Thyroid gland (tissue), 4 donors: Measurements from ENCODE around the gene VKORC1L1. TPM values are rescaled to one million over a fixed set of nuclear protein-coding genes. Genes with fewer than 3 reads are reported as not detected.
"Not testable (repeated sequence)": the region's sequence is repeated elsewhere in the genome, so short reads cannot be mapped to it uniquely, and the experiment has no call there.

Source experiments
- DNase-seq, 2 donors: peaks; one replicate each; pipeline ENCODE4 v3.0.0-alpha.2; 2019
- H3K27ac ChIP-seq, 3 donors: fragments of 200-600 bp; sonication (generic); 1 replicate in 2 of 3; 2 replicates in 1 of 3; pipeline ENCODE4 v1.5.1; 2016 to 2019; ENCODE audit warnings: mild to moderate bottlenecking in 1 of 3, moderate library complexity in 1 of 3
- H3K27me3 ChIP-seq: fragments of 200-600 bp; sonication (generic); one replicate; pipeline ENCODE4 v1.5.1; 2019
- H3K36me3 ChIP-seq, 2 donors: fragments of 200-600 bp; sonication (generic); one replicate each; pipeline ENCODE4 v1.5.1; 2016 to 2019
- H3K4me1 ChIP-seq, 2 donors: fragments of 200-600 bp; sonication (generic); one replicate each; pipeline ENCODE4 v1.5.1; 2017 to 2019
- H3K4me3 ChIP-seq, 3 donors: fragments of 200-600 bp; sonication (generic); replicated peaks in 1 of 3; 1 replicate in 2 of 3; 2 replicates in 1 of 3; pipeline ENCODE4 v1.5.1; 2016; ENCODE audit warnings: mild to moderate bottlenecking in 1 of 3
- H3K9me3 ChIP-seq: fragments of 200-600 bp; sonication (generic); one replicate; pipeline ENCODE4 v1.5.1; 2017
- POLR2A ChIP-seq, 2 donors: fragments of 450-650 bp; IDR thresholded peaks; one replicate each; pipeline ENCODE4 v1.6.1; 2017; ENCODE audit warnings: antibody characterized with exemption in 2 of 2, mild to moderate bottlenecking in 2 of 2, moderate library complexity in 1 of 2
- WGBS, 2 donors: methylation state at CpG; one replicate each; pipeline ENCODE4 v1.1.5; 2017; 5-methylcytosine and 5-hydroxymethylcytosine counted together
- intact Hi-C: fragments of 100-400 bp; cut with DNase I; formaldehyde crosslinking; loops from one replicate; pipeline ENCODE4 v1.15.1; 2023
- total RNA-seq, 4 donors: library from RNA; depleted of rRNA; stranded (reverse); fragments of >200 nt; gene quantifications; one replicate each; pipeline ENCODE4 v1.2.3, GENCODE V29; 2016
- TF ChIP-seq, protein P1 (sequence below), 6 experiments: fragments of 200-600 bp in 3 of 6; fragments of 450-650 bp in 3 of 6; sonication (generic) in 3 of 6; IDR thresholded peaks; one replicate each; pipeline ENCODE4 v1.5.1; 2016 to 2019; ENCODE audit warnings: antibody characterized with exemption in 6 of 6, mild to moderate bottlenecking in 2 of 6, inconsistent platforms in 1 of 6, moderate library complexity in 1 of 6

The VKORC1L1 gene
- total RNA-seq, 4 donors from 2014 or later, result 13.9 to 21.0 (median 18.2) TPM

DNA sequence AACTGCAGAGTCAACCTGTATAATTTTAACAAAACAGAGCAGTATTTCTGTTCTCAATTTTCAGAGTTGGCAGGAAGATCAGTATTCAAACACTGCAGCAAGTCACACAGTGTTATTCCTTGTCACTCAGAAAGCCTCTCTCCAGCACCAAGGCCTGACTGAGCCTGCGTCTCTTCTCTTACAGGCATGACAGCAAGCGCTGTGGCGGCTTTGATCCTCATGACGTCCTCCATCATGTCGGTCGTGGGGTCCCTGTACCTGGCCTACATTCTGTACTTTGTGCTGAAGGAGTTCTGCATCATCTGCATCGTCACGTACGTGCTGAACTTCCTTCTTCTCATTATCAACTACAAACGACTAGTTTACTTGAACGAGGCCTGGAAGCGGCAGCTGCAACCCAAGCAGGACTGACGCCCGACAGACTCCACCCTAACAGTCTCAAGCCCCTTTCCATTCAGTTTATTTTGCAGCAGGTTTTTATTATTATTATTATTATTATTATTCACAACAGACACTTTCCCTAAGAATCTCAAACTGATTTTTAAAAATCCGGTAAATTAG, 81.1 kb downstream of the VKORC1L1 start:
- H3K27ac ChIP-seq, result no peak overlapping the region
- TF ChIP-seq, protein P1, sequence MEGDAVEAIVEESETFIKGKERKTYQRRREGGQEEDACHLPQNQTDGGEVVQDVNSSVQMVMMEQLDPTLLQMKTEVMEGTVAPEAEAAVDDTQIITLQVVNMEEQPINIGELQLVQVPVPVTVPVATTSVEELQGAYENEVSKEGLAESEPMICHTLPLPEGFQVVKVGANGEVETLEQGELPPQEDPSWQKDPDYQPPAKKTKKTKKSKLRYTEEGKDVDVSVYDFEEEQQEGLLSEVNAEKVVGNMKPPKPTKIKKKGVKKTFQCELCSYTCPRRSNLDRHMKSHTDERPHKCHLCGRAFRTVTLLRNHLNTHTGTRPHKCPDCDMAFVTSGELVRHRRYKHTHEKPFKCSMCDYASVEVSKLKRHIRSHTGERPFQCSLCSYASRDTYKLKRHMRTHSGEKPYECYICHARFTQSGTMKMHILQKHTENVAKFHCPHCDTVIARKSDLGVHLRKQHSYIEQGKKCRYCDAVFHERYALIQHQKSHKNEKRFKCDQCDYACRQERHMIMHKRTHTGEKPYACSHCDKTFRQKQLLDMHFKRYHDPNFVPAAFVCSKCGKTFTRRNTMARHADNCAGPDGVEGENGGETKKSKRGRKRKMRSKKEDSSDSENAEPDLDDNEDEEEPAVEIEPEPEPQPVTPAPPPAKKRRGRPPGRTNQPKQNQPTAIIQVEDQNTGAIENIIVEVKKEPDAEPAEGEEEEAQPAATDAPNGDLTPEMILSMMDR (IDR thresholded peaks at IDR 0.05), result no peak
- TF ChIP-seq POLR2A (IDR thresholded peaks at IDR 0.05), result no peak
- no peak overlapping the region for H3K4me3 ChIP-seq
- intact Hi-C loops, result no loop called here
- H3K9me3 ChIP-seq, result no peaks in the 10 kb centered on the region
- no peaks in the 10 kb centered on the region for H3K4me1 ChIP-seq
- no peaks in the 10 kb centered on the region for H3K27me3 ChIP-seq
- peaks cover 6 to 15% of the 10 kb centered on the region in 2 donors for H3K36me3 ChIP-seq
- DNase-seq, result no peak
- 94 to 97% methylated on average over 15 of the region's 15 CpGs for WGBS, 2 donors

DNA sequence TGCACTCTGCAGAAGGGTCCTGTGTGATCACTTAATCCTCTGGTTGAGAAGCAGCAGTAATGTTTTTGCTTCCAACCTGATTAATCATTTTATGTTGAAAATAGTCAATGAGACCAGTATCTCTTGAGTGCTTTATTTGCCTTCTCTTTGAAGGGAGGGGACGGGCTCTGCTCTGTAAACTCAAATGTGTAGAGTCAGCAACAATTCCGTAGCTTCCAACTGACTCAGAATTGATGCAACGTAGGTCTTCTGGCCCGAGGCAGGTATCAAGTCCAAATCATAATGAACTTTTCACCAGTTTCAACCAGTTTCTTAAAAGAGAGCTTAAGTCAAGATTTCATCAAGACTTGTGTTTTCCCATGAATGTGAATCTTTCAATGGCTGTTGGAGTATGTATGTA, 82.8 kb downstream of the VKORC1L1 start:
- peaks cover 16 to 30% of the 10 kb centered on the region in 2 donors for H3K36me3 ChIP-seq

DNA sequence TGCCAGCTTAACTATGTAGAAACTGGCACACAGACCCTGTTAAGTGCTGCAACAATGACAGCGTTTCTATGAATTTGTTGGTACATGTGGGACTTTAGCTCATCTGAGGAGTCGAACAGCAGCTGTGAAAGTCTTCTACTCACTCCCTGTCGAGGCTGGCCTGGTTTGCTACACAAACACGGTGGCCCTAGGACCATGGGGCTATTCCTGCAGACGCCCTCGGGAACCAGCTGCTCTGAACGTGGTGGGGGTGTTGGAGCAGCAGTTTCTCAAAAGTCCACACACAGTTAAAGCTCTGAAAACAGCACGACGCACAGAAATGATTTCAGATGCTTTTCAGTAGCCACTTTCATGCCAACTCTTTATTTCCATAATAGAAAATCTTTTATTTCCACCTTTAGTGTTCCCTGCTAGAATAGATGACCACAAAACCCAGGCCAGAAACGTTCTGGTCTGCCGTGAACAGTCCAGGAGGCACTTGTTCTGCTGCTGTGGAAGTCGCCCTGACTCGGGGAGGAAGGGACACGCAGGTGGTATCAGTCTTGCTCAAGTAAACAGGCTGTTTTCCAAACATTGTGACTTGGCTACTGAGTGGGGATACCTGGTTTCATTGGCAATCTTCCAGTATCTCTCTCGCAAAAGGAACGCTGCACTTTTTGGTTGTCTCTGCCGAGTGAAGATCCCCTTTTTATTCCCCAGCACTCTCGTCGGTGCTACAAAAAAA, 87.6 kb downstream of the VKORC1L1 start:
- no peak overlapping the region for H3K4me3 ChIP-seq
- no peaks in the 10 kb centered on the region for H3K4me1 ChIP-seq
- no peak for DNase-seq
- H3K27me3 ChIP-seq, result no peaks in the 10 kb centered on the region
- no peak overlapping the region for H3K27ac ChIP-seq
- H3K9me3 ChIP-seq, result no peaks in the 10 kb centered on the region
- WGBS, 2 donors, result 84 to 85% methylated on average over 19 of the region's 19 CpGs
- no peak for TF ChIP-seq POLR2A (IDR thresholded peaks at IDR 0.05)
- intact Hi-C loops, result no loop called here
- peaks cover 32 to 42% of the 10 kb centered on the region in 2 donors for H3K36me3 ChIP-seq

More for the DNA sequence above, 82.8 kb downstream of the VKORC1L1 start:
- Histone ChIP-seq H3K9me3 (no peaks in the 10 kb centered on the region), H3K4me3 (no peak overlapping the region), H3K27ac (no peak overlapping the region), H3K27me3 (no peaks in the 10 kb centered on the region), H3K4me1 (no peaks in the 10 kb centered on the region)
- TF ChIP-seq, protein P1 (IDR thresholded peaks at IDR 0.05), result no peak
- TF ChIP-seq POLR2A (IDR thresholded peaks at IDR 0.05), result no peak
- 94 to 97% methylated on average over 4 of the region's 4 CpGs for WGBS, 2 donors
- no peak for DNase-seq
- intact Hi-C loops, result no loop called here

DNA sequence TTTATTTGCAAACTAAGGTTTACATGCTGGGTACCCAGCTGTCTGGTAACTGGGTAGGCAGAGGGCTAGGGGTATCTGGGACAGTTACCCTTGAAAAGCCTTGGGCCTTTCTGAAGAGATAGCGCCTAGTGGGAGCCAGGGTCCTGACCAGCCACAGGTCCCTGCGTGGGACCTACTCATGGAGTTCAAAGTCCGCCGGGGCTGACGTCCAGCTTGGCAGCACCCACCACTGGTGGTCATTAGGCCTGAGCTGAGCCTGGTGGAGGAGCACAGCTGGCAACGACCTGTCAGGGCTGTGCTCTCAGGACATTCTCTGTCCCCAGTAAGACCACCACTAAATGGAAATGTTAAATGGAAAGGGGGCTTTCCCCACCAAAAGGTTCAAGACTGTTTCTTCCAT, 89.2 kb downstream of the VKORC1L1 start:
- WGBS, 2 donors, result 90 to 96% methylated on average over 4 to 6 of the region's 6 CpGs
- no peaks in the 10 kb centered on the region for H3K9me3 ChIP-seq
- no peak for TF ChIP-seq POLR2A (IDR thresholded peaks at IDR 0.05)
- TF ChIP-seq, protein P1 (IDR thresholded peaks at IDR 0.05), result no peak
- H3K27me3 ChIP-seq, result no peaks in the 10 kb centered on the region
- H3K27ac ChIP-seq, result no peak overlapping the region
- H3K4me3 ChIP-seq, result no peak overlapping the region
- intact Hi-C loops, result no loop called here
- no peak for DNase-seq
- no peaks in the 10 kb centered on the region for H3K4me1 ChIP-seq
- peaks cover 36 to 54% of the 10 kb centered on the region in 2 donors for H3K36me3 ChIP-seq

DNA sequence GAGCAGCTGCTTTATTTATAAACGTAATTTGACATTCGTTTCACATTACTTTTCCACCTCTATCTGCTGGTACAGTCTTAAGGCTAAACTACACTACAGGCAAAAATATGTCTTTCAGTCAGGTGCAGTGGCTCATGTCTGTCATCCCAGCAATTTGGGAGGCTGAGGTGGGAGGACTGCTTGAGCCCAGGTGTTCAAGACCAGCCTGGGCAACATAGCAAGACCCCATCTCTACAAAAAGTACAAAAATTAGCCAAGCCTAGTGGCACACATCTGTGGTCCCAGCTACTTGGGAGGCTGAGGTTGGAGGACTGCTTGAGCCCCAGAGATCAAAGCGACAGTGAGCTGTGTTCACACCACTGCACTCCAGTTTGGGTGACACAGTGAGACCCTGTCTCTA, 91.8 kb downstream of the VKORC1L1 start:
- WGBS, 2 donors, result 94 to 96% methylated on average over 3 of the region's 3 CpGs
- H3K4me3 ChIP-seq, H3K9me3 ChIP-seq, DNase-seq, intact Hi-C loops, H3K27ac ChIP-seq, H3K27me3 ChIP-seq, H3K4me1 ChIP-seq: not testable (repeated sequence)
- H3K36me3 ChIP-seq, result peaks cover 60 to 72% of the 10 kb centered on the region in 2 donors

DNA sequence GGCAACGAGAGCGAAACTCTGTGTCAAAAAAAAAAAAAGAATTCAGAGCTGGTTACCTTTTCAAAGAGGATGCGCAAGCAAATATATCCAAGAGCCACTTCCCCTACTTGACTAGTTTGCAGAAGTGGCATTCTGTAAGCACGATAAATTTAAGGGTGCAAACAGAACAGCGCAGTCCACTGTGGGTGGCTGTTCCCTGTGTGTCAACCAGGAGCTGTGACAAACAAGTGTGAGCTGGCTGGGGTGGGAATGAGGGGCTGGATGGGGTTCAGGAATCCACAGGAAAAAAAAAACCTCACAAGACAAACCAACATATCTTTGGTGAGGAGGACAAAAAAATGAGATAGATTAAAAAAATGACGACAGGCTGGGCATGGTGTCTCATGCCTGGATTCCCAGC, 93.3 kb downstream of the VKORC1L1 start:
- H3K4me1 ChIP-seq, result no peaks in the 10 kb centered on the region
- H3K9me3 ChIP-seq, result no peaks in the 10 kb centered on the region
- no peak overlapping the region for H3K4me3 ChIP-seq
- H3K36me3 ChIP-seq, result peaks cover 62 to 72% of the 10 kb centered on the region in 2 donors
- H3K27ac ChIP-seq, result no peak overlapping the region
- WGBS, 2 donors, result 90 to 97% methylated on average over 6 of the region's 6 CpGs
- TF ChIP-seq POLR2A (IDR thresholded peaks at IDR 0.05), result no peak
- TF ChIP-seq, protein P1 (IDR thresholded peaks at IDR 0.05), result no peak
- no peak for DNase-seq
- H3K27me3 ChIP-seq, result no peaks in the 10 kb centered on the region
- intact Hi-C loops, result no loop called here
